Breast epithelium (tissue), 3 donors: ENCODE data around the gene GLIPR2.

Source experiments
- POLR2A ChIP-seq: fragments of 450-650 bp; IDR thresholded peaks from one replicate; pipeline ENCODE4 v1.6.1; 2016; ENCODE audit warnings: antibody characterized with exemption, mild to moderate bottlenecking, moderate library complexity
- POLR2AphosphoS5 ChIP-seq, 3 donors: sonication (generic); formaldehyde crosslinking; IDR thresholded peaks; one replicate each; pipeline ENCODE4 v1.6.1; 2017; ENCODE audit warnings: antibody characterized with exemption in 3 of 3
- TF ChIP-seq, protein P1 (sequence below), 3 donors: fragments of 450-650 bp; IDR thresholded peaks; one replicate each; pipeline ENCODE4 v1.5.1; 2016 to 2017; ENCODE audit warnings: antibody characterized with exemption in 3 of 3, mild to moderate bottlenecking in 3 of 3, moderate library complexity in 3 of 3

DNA sequence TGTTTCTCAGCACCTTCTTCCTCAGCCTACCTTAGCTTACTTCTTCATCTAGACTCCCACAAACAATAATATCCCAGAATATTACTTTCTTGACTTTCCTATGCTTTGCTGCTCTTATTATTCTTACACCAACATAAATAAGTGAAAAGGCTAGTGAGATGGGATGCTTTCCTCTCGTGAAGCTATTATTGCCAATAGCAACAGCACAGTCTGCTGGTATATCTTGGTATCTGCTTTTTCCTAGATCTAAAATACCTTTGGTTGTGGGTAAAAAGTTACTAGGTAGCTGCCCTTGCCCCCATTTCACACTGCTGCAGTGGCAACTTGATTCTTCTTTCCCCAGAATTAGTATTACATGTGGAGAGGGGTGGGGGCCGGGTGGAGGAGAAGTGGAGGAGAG, 26.1 kb upstream of the GLIPR2 start:
- TF ChIP-seq, protein P1, sequence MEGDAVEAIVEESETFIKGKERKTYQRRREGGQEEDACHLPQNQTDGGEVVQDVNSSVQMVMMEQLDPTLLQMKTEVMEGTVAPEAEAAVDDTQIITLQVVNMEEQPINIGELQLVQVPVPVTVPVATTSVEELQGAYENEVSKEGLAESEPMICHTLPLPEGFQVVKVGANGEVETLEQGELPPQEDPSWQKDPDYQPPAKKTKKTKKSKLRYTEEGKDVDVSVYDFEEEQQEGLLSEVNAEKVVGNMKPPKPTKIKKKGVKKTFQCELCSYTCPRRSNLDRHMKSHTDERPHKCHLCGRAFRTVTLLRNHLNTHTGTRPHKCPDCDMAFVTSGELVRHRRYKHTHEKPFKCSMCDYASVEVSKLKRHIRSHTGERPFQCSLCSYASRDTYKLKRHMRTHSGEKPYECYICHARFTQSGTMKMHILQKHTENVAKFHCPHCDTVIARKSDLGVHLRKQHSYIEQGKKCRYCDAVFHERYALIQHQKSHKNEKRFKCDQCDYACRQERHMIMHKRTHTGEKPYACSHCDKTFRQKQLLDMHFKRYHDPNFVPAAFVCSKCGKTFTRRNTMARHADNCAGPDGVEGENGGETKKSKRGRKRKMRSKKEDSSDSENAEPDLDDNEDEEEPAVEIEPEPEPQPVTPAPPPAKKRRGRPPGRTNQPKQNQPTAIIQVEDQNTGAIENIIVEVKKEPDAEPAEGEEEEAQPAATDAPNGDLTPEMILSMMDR (IDR thresholded peaks at IDR 0.05), result no peak
- TF ChIP-seq POLR2AphosphoS5 (IDR thresholded peaks at IDR 0.05) (no peak), POLR2A (no peak)
